GM12891 (cell line): ENCODE data around the gene TSPAN17.

Experiments
- POLR2A ChIP-seq: IDR thresholded peaks from 2 replicates; pipeline ENCODE4 v1.6.1; 2011; ENCODE audit warnings: low read depth, low read length, control low read depth
- POLR2AphosphoS5 ChIP-seq: IDR thresholded peaks from 2 replicates; pipeline ENCODE4 v1.6.1; 2011; ENCODE audit warnings: low read depth, low read length, control low read depth

GRCh38 chr5:176697267-176697933, 50.1 kb downstream of the TSPAN17 start:
- TF ChIP-seq POLR2AphosphoS5 (no peak), POLR2A (no peak)
